Measurements from ENCODE around the gene MYEF2.

Gene MYEF2, protein sequence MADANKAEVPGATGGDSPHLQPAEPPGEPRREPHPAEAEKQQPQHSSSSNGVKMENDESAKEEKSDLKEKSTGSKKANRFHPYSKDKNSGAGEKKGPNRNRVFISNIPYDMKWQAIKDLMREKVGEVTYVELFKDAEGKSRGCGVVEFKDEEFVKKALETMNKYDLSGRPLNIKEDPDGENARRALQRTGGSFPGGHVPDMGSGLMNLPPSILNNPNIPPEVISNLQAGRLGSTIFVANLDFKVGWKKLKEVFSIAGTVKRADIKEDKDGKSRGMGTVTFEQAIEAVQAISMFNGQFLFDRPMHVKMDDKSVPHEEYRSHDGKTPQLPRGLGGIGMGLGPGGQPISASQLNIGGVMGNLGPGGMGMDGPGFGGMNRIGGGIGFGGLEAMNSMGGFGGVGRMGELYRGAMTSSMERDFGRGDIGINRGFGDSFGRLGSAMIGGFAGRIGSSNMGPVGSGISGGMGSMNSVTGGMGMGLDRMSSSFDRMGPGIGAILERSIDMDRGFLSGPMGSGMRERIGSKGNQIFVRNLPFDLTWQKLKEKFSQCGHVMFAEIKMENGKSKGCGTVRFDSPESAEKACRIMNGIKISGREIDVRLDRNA

DNA sequence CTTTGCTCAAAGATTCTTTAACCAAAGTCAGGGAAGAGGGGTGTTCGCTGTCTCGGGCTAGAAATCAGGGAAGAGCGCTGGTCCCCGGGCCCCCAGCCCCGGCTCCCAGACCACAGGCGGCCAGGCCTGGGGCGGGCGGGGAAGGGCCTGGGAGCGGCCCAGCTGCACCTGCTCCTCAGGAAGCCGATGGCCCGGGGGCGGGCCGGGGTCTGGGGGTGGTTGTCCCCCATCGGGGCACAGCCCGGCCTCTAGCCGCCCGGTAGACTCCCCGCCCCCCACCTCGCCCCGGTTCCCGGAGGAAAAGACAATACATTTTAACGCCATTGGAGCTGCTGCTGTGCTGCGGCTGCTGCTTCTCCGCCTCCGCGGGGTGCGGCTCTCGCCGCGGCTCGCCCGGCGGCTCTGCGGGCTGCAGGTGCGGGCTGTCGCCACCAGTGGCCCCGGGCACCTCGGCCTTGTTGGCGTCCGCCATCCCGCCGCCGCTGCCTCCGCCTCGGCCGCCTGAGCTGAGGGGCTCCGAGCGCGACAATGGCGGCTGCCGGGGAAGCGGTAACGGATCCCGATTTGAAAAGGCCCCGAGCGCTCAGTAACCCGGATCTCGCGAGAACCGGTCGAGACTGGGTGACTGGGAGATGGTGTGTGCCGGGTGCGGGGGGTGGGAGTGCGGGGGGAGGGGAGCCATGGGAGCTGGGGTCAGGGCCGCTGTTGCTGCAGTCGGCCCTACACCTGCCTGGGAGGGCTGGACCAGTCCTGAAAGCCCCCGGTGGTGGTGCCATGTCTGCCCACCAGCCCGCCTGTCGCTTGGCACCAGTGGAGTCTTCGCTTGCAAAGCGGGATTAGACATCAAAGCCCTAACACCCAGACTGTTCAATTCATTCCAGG, at the start of gene MYEF2:
Gene MYEF2, minus strand, starts transcription at position 530 of the 882 bp plus-strand sequence. Its CDS starts 58 bp downstream, at position 472.
- DNase-seq = peak; percentile 49

- DNase-seq = no peak
These were observed 47.7 kb upstream of the MYEF2 start for GRCh38 chr15:48225771-48226170.

DNA sequence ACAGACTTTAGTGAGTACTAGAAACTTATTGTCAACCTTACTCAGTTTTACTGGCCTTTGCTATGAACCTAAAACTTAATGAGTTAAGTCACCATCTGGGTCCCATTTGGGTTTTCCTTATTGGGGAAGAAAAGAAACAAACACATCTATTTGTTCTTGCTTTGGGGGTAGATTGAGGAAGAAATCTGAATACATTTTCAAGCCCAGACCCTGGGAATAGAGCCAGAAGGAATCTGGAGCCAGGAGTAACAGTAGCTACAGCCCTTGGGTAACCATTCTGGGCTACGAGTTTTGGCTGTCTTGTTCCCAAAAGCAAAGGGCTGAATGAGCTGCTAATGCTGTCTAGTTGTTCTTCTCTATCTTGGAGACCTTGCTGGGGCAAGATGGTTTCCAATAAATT, 44.5 kb upstream of the MYEF2 start:
- no peak for DNase-seq

DNA sequence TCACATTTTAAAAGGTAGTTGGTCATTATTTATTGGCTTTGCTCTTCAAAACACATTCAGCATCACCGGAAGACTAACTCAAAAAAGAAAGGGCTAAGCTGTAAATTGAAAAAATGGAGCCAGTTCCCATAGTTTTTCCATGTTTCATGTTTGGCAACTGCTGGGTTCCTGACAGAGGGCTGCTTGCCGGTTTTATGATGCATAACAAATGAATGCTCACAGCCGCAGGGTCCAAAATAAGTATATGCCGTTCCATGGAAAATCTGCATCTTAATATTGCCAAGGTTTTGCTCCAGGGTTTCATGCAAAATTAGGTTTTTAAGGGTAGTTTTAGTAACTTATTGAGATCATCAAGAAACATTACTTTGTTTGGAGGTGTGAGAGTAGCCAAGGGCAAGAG, 43.8 kb upstream of the MYEF2 start:
- DNase-seq = no peak

DNA sequence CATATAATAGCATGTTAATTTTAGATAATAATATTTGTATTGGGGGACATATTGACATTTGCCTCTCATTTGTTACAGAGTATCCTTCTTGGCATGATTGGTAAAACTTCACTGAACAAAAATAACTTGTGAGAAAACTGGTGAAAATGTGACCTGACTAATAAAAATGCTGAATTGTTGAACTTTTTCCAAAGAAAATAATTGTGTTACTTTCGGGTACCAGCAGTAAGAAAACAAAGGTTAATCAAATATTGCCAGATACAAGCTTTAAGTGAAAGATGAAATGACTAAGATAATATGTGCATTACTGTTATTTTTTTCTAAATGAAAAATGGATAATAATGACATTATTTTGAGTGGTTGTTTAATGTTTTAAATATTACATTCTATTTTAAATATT, 43.2 kb upstream of the MYEF2 start:
- DNase-seq = no peak

DNA sequence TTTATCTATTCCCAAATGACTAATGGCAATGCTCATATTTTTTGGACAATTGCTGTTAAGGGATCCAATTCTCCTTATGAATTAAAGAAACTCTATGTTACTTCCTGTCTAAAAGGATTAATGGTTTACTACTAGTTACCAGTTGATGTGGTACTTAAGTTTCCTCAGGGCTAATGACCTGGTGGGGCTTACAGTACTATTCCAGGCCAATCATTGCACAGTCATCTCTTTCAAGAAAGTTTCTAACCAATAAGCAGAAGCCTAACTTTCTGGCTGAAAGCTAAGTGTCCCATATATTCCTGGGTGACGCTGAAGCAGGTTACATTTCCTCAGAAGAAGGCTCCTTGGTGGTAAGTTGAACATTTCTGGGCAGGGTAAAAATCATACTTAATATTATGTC, 27.9 kb upstream of the MYEF2 start, which contains the start of gene SLC12A1:
Gene SLC12A1, plus strand, starts transcription at position 322 of the 400 bp plus-strand sequence. CDS start 1,418 bp downstream, outside the sequence.
- no peak for DNase-seq

GRCh38 chr15:48202068-48202467, 24.0 kb upstream of the MYEF2 start:
- no peak for DNase-seq

DNA sequence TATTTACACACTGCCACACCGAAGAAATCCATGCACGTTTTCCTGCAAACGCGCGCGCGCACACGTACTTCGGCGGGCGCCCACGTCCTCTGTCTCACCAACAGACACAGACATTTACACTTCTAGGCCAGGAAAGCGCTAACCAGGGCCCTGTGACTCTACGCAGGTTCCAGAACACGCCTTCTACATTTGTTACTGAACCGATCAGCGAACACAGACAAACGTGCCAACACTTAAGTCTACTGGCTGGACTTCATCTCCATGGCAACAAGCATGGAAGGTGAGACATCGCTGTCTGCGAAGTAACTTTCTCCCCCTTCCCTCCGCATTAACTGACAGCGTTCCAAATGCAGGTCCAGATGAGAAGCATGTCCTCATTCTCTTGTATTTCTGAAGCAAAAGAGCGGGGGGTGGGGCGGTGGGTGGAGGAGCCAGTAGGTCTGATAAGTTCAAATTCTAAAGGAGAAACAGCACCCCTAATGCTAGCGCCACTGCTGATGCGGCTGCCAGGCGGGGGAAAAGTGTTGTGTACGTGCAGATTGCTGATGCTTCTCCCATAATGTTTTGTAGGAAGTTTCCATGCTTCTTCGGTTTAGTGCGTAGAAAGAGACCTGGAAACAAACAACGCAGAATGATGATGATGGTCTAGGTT, 13.6 kb upstream of the MYEF2 start, which contains the start of gene CTXN2:
Gene CTXN2, plus strand, starts transcription at position 92 of the 652 bp plus-strand sequence. CDS start 9,636 bp downstream, outside the sequence.
- no peak for DNase-seq

DNA sequence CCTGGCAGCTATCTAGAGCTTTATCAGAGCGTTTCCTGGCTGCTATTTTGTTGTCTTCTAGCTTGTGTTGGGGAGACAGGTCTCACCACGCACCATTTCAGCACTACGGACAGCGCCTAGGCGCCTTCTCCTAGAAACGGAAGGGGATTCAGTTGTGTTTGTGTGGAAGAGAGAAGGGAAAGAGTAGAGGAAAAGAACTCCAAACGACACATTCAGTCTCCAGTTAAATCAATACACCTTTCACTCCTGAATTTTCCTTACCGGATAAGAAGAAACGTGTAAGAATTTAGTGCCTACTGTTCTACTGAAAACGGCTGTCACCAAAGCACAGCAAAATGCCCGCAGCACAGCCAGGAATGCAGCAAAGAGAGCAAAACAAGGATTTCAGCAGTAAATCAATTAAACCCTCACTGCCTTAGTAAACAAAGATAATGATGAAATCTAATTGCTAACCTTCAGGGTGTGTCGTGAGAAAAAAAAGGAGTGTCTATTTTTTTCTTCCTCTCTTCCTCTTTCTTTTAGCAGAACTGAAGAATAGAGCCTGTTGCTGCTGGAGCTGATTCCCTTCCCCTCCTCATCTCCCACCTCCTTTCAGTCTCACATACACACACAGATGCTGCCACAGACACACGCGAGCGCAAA, 13.0 kb upstream of the MYEF2 start:
- peak; percentile 67 for DNase-seq

DNA sequence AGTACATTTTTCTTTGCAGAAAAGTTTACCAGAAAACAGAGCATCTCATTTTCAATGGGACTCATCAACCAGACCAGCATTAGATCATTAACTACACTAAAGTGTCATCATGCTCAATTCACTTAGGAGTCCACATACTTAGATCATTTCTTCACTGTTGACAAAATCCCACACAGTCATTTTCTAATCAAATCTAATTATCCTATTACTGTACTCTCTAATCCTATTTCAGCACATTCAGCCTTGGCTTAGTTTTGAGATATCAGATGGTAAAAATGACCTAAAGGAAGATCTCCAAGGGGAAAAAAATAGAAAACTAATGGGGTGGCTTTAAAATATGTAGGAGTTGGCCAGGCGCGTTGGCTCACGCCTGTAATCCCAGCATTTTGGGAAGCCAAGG, 8.2 kb upstream of the MYEF2 start:
- no peak for DNase-seq

DNA sequence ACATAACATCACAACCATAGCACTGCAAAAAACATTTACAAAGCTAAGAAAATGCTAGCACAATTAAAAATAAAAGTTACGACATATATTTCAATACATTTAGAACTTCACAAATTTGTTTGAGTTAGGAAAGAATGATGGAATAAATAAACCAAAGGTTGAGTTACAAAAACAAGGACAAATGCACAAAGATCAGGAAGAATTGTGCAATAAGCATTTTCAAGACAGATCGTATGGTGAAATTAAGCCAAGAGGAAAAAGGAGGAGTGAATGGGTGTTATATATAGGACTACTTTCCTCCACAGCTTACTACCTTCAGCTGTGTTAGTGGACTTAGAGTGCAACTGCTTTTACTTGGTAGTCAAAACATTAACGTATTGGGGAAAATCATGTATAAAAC, 7.4 kb upstream of the MYEF2 start:
- no peak for DNase-seq

DNA sequence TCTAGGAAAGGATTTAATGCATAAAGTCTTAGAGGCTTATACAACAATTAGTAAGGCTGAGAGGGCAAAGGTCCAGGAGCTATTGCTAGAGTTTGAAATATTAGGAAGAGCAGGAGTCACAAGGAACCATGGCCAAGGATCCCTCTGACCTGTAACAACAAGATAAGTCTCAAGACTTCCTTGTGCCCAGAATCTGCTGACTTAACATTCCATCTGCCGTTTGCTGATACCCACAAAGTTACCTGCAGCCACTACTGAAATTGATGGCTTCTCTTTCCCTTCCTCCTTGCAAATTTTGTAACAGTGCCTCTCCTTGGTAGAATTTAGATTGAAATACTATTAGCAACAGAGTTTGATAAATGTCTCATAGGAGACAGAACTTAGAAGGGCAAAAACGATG, 4.7 kb upstream of the MYEF2 start:
- DNase-seq = peak; percentile 27

DNA sequence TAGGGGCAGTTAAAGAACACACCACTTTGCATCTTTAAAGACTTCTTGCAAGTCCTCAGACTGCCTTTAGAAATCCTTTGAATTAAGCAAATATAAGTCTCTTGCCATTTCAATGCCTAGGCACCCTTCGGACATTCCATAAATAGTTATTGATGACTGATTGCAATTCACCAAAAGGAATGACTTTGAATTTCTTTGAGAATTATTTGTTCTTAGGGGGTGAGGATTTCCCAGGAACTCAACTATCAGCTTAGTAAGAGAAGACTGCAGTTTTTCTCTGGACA, 495 bp upstream of the MYEF2 start:
- DNase-seq = no peak

DNA sequence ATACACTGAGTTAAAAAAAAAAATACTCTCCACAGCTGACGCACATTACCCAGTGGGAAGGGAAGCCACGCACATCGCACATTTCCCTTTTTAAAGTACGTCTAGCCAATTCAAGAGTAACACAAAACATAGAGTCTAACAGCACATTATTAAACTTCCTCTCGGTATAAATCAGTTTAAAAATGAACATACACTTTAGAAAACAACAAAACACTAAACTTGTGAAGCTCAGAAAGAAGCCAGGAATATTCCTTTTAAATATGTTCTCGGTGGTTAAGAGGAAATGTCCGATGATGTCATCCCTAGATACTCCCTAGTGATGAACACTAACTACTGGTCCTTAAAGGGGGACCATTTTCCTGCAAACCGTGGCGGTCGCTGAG, 721 bp downstream of the MYEF2 start:
- DNase-seq = peak; percentile 11

DNA sequence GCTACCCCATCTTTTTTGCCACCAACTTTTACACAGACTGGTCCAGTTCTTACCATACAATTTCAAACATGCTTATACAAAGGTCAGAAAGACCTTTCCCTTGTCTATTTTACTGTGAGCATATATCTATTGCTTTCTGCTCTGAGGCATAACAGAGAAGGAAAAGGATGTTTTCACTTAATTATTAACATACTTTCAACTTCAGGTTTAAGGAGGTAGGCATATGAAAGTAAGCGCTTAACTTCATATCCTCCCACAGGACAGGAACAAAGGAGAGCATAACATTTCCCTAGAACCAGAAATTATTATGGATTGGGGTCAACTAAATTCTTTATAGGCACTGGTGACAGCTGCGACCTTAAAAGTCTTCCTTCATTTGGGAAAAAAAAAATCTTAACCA, 1.1 kb downstream of the MYEF2 start:
- DNase-seq = no peak

DNA sequence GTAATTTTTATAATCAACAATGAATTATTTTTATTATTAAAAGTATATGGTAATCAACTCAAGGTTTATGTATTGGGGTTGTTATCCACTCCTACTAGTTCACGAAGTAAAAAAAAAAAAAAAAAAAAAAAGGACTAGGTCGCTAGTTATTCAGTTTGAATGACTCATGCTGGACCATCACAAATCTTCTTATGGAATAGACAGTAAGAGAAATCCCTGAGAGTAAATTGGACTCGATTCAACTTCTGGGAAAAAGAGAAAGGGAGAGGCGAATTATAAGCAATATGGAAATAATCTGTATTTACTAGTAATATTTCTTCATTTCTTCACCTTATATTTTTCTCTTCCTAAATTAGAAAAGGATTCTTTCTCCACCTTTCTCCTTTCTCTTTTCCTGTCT, 2.0 kb downstream of the MYEF2 start:
- DNase-seq = no peak

GRCh38 chr15:48175126-48175525, 3.0 kb downstream of the MYEF2 start:
- no peak for DNase-seq

GRCh38 chr15:48170981-48171380, 7.1 kb downstream of the MYEF2 start:
- DNase-seq = no peak

DNA sequence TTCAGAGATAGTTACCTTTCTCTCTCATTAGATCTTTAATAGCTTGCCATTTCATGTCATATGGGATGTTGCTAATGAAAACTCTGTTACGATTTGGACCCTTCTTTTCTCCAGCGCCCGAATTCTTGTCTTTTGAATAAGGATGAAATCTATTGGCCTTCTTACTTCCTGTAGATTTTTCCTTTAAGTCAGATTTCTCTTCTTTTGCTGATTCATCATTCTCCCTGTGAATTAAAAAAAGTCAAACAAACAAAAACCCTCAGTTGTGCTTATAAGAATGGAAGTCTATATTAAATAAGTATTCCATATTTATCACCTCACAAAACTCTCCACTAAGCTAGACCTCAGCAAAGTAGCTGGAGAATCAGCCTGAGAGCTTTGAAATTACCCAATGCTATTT, 9.5 kb downstream of the MYEF2 start:
- no peak for DNase-seq

- DNase-seq = no peak
These were observed 24.6 kb downstream of the MYEF2 start for GRCh38 chr15:48153526-48153925.

DNA sequence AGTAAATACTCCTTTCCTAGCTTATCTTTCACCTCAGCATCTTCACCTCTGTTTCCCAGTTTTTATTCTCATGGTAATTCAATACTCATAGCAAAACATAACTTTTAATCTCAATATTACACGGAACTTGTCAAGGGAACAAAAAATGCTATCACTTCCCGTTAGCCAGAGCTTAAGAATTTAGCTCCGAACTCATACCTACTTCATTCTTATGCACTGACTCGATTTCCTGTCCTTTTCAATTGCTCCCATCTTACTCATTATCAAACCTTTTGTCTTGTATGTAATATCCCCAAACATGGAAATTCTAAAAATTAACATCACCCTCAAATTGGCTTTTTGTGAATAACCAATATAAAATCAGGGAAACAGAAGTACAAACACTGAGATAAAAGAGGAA, 28.2 kb downstream of the MYEF2 start:
- DNase-seq = no peak

DNA sequence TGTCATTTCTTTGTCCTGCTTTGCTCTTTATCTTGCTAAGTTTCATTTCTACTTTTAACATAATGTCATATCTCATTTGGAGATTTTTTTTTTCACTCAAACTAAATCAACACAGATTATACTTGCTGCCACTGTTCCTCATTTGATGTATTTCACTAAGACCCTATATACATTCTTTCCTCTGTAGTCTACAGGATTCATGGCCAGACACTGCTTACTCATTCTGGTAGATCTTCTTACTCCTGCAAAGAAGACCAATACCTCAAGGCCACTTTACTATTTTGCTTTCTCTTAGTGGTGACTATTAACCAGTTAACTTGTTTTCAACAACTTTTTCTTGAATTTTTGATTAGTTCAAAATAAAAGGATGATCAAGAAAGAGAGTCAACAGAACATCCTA, 30.7 kb downstream of the MYEF2 start:
- DNase-seq = no peak

DNA sequence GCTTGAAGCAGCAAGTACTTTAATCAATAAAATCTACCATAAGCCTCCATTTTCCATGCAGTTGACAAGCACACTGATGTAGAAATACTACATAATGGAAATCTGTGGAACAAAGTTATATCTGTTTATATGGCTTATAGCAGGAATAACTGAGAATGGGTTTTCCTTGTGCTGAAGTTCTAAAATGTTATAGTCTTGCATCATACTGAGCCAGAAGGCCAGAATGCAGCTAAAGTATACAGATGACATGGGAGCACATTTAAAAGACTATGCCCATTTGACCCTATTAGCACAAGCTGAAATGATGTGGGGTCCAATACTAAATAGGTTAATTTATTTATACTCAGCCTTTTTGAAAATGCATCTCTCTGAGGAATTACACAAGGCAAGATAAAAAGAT, 32.2 kb downstream of the MYEF2 start:
- no peak for DNase-seq

Data from RPMI8226 (cell line).